Astrocyte of the cerebellum (primary cell): ENCODE data around the gene PSMC6.

Experiments
- DNase-seq: peaks from one replicate; pipeline ENCODE4 v3.0.0-alpha.2; 2011; ENCODE audit warnings: low read depth
- H3K4me3 ChIP-seq: 2 replicates; pipeline ENCODE4 v1.5.1; 2011; ENCODE audit warnings: mild to moderate bottlenecking, low read depth, low read length, moderate library complexity
- CTCF ChIP-seq: IDR thresholded peaks from 2 replicates; pipeline ENCODE4 v1.5.1; 2012; ENCODE audit warnings: low read length, low read depth, moderate library complexity, mild to moderate bottlenecking; ENCODE audit errors: missing control alignments
- in situ Hi-C: cut with HindIII; loops from 2 replicates; pipeline ENCODE4 v1.10.0; 2017; ENCODE audit warnings: low sequenced_read_pairs

PSMC6 gene

GRCh38 chr14:52683985-52684520 lies 22.9 kb upstream of the PSMC6 start:
- no peak for DNase-seq
- in situ Hi-C loops: no loop called here
- TF ChIP-seq CTCF: no peak
- H3K4me3 ChIP-seq: no peak overlapping the region

GRCh38 chr14:52686176-52686575 lies 20.8 kb upstream of the PSMC6 start:
- no peak for TF ChIP-seq CTCF
- no peak for DNase-seq
- in situ Hi-C loops: no loop called here
- H3K4me3 ChIP-seq: no peak overlapping the region

- no peak overlapping the region for H3K4me3 ChIP-seq
- in situ Hi-C loops: no loop called here
- no peak for DNase-seq
- TF ChIP-seq CTCF: no peak
Observed at GRCh38 chr14:52690983-52691760, 15.8 kb upstream of the PSMC6 start.

- no peak overlapping the region for H3K4me3 ChIP-seq
- TF ChIP-seq CTCF: no peak
- no peak for DNase-seq
- in situ Hi-C loops: no loop called here
Observed at GRCh38 chr14:52692248-52692962, 14.6 kb upstream of the PSMC6 start.

- DNase-seq: no peak
- TF ChIP-seq CTCF: no peak
- H3K4me3 ChIP-seq: no peak overlapping the region
- in situ Hi-C loops: no loop called here
Observed at GRCh38 chr14:52693036-52693435, 14.0 kb upstream of the PSMC6 start.

GRCh38 chr14:52693532-52693931 lies 13.5 kb upstream of the PSMC6 start:
- in situ Hi-C loops: no loop called here
- no peak for DNase-seq
- no peak overlapping the region for H3K4me3 ChIP-seq
- no peak for TF ChIP-seq CTCF
